HG03571 (cell line): ENCODE data around the gene NCOR1.
A peak's percentile ranks its signal among the peaks of the same experiment; 100 is the strongest.
"Not testable (repeated sequence)": the region's sequence is repeated elsewhere in the genome, so short reads cannot be mapped to it uniquely, and the experiment has no call there.

Experiments
- ATAC-seq: cut with Tn5 transposase; IDR thresholded peaks from one replicate; pipeline ENCODE4 v1.9.1; 2021; ENCODE audit not compliant: unreplicated experiment

The NCOR1 gene

DNA sequence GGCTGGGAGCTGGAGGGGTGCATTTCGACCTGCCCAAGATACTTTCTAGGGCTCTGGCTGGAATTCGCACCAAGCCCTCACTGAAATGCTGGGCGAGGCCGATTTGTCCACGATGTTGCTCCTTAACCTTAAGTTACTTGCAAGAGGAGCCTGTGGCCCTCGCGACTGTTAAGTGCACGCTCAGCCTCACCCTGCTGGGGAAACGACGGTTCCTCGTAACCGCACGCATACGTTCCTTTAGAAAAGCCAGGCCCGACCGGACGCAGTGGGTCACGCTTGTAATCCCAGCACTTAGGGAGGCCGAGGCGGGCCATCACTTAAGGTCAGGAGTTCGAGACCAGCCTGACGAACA lies 607 bp upstream of the NCOR1 start:
- no peak for ATAC-seq

DNA sequence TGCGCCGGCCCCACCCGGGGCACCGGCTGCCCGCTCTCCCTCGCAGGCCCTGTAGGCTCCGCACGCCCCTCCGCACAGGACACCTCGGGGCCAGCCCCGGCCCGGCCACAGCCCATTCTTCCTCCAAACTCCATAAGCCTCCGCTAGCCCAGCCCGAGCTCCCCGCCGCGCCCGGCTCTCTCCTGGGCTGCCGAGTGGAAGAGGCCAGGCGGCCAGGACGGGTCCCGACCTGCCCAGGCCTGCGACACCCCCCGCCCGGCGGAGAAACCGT lies 397 bp downstream of the NCOR1 start:
- ATAC-seq: peak; percentile 38

DNA sequence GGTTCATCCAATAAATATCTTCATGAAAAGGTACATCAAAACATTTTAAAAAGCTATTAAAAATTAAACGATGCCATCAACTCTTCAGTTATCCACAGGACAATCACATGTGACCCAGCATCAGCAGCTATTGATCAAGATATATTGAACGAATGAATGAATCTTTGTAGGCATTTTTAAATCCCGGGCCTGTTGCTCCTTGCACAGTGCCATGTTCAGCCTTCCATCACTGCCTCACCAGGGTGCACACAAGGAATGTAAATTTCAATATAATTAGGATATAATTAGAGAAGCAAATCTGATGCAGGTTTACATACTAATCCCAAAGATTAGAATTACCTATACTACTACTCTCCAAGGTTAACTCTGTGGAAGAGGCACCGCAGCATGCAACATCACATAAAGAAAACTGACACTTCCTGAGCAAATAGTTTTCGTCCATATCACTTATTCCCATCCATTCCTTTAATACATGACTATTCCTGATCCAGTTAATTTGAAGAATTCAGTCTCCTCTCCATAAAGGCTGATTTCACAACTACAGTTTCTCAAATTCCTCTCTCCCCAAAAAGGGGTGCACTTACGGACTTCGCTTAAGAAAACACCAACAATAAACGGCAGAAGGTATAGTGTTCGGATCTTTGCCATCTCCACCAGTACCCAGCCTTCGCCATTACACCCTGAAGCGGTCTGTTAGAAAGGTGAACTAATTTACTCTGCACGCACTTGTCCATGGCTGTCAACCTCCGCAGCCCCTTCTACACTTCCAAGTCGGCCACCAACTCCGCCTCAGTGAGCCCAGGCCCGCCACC lies 938 bp downstream of the NCOR1 start:
- ATAC-seq: no peak

DNA sequence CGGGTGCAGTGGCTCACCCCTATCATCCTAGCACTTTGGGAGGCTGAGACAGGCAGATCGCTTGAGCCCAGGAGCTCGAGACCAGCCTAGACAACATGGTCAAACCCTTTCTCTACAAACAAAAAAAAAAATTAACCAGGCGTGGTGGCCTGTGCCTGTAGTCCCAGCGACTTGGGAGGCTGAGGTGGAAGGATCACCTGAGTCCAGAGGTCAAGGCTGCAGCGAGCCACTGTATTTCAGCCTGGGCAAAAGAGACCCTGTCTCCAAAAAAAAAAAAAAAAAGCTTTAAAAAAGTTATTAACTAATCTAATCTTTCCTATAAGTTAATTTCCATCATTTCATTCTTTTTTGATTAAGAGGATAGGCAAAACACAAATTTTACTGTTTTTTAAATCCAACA lies 2.5 kb downstream of the NCOR1 start:
- ATAC-seq: no peak

DNA sequence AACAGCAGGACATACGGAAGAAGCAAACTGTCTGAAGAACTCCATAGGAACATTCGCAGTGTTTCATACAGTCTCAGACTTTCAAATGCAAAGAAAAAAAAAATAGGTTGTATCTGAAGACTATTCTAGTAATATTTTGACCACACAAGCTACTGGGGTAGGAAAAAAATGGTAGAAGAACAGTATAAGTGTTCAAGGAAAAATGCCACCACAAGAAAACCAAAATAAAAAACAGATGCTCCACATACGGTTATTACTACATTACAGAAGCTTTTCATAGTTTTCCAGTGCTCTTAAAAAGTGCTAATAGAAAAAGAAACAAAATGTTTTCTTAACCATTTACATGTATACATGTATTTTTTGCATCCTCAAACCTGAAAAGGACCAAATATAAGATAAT lies 3.7 kb downstream of the NCOR1 start:
- no peak for ATAC-seq

DNA sequence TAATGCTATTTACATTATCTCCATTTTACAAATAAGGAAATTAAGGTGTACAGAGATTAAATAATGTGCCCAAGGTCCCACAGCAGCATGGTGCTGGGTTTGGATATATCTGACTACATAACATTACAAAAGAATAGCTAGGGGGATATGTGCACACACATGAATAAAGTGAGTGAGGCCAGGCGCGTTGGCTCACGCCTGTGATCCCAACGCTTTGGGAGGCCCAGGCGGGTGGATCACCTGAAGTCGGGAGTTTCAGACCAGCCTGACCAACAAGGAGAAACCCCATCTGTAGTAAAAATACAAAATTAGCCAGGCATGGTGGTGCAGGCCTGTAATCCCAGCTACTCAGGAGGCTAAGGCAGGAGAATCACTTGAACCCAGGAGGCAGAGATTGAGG lies 10.6 kb downstream of the NCOR1 start:
- not testable (repeated sequence) for ATAC-seq

DNA sequence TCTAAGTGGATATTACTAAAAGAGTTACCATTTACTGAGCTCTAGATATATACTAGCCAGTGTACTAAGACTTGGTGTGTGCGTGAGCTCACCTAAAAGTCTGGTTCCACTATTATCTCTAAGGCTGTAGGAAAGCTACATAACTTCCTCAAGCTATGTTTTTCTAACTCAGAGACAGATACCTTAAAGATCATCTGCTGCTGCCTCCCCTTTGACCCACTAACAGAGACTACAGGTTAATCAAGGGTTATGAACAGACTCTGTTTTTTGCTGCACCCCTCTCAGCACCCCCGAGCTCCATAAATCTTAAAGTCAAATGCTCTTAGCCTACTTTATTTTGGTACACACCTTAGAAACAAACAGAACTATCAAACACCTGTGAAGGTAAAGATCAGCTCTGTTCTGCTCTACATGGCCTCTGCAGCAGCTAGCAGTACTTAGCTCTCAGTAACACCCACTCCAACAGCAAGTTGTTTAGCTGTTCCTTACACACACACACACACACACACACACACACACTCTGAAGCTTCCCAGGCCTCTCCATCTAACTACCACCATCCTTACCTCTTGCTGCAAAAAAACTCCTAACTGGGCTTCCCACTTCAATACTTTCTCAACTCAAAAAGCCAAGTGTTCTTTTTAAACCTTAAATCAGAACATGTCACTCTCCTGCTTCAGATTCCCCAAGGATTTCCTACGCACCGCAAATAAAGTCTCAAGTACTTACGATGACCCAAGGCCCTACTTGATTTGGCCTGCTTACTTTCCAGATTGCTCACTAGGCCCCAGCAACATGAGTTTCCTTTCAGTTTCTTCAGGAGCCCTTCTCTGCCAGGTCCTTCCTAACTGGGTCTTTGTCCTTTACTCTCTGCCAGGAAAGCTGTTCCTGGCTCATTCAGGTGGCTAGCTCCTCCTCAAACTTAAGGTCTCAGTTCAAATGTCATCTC lies 12.5 kb downstream of the NCOR1 start:
- ATAC-seq: not testable (repeated sequence)

DNA sequence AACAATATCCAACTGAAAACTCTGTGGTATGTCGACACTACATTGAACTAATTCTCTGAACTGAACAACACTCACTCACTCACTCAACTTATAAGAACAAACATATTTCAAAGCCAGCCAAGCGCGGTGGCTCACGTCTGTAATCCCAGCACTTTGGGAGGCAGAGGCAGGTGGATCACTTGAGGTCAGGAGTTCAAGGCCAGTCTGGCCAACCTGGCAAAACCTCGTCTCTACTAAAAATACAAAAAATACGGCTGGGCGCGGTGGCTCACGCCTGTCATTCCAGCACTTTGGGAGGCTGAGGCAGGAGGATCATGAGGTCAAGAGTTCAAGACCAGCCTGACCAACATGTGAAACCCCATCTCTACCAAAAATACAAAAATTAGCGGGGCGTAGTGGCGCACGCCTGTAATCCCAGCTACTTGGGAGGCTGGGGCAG lies 13.6 kb downstream of the NCOR1 start:
- ATAC-seq: not testable (repeated sequence)

DNA sequence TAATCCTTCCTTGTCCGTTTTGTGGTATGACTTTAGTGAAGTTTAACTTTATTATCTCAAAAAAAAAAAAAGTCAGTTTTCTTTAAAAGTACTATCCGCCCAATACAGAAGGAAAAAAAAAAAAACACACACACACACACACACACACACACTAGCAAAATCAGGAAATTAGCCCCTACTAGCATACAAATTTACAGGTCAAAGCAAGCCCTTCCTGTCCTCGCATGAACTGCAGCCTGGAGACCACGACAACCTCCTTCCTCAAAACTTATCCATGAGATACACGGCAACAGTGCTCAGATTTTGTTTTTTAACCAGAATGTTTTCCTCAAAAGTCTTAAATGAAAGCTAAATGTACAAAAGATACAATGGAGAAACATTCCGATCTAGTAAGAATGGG lies 16.2 kb downstream of the NCOR1 start:
- ATAC-seq: no peak

DNA sequence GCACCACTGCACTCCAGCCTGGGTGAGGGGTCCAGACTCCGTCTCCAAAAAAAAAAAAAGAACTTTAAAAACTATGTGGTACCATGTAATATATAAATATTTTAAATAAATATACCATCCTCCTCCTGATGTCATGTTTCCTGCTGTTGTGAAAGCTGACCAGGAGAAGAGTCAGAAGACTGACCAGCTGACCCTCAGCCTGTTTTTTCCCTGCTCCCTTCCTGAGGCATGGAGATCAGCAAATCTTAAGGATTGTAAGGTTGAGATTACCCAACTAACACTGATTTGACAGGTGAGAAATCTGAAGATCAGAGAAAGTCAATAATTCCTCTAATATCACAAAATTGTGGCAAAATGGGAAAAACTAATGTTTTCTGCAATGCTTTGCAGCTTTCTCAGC lies 18.1 kb downstream of the NCOR1 start:
- no peak for ATAC-seq

DNA sequence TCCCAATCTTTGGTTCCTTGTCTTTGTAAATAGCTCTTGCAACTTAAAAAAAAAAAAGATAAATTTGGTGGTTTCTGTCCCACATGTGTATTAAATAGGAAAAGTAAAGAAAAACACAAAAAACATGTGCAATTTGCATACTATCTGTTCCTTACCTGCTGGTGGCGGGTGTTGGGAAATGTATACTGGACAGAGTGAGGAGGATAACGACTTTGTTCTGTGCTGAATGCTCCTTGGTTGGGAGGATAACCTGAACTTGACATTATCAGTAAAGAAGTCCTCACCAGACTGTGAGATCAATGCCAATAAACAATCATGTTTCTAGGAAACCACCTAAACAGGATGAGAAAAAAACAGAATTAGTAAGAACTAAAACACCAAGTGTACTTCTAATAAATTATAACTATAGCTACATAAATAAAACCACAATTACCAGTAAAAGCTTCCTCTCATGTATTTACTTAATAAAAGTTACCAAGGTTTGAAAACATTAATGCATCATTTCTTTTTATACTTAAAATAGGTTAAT lies 21.0 kb downstream of the NCOR1 start:
- ATAC-seq: not testable (repeated sequence)

DNA sequence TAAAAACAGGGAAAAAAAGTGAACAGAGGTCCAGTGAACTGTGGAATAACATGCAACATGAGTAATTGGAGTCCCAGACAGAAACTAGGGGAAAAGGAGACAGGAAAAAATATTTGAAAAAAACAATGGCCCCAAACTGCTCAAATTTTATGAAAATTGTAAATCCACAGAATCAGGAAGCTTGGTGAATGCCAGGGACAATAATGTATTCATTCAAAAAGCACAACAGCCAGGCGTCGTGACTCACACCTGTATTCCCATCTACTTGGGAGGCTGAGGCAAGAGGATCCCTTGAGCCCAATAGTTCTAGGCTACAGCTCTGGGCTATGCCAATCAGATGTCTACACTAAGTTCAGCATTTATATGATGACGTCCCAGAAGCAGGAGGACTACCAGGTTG lies 23.7 kb downstream of the NCOR1 start:
- no peak for ATAC-seq

DNA sequence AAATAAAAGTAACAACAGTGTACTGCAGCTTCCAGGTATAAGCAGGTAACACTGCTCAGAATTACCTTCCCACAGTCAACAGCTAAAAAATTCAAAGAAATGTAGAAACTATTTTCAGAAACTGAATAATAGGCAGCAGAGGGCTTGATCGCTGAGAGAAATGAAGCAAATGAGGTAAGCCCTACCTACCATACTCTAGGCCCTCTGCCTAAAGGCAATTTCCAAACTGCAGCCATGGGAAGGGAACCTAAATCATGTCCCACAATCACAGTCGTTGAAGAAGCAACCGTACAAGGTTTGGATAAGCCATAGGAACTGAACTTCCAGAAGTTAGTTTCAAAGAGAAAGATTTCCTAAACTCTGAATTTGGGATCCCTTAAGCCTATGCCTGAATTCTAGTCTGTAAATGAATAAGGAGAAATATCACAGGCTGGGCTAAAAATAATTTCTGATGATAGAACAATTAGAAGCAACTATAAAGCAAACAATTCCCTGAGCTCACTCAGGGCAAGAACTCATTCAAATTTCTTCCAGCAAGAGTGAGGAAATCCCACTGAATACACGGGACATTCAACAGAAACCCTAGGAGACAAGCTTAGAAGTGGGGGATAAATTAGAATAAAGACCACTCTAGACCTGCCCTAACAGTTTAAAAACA lies 24.5 kb downstream of the NCOR1 start:
- no peak for ATAC-seq

DNA sequence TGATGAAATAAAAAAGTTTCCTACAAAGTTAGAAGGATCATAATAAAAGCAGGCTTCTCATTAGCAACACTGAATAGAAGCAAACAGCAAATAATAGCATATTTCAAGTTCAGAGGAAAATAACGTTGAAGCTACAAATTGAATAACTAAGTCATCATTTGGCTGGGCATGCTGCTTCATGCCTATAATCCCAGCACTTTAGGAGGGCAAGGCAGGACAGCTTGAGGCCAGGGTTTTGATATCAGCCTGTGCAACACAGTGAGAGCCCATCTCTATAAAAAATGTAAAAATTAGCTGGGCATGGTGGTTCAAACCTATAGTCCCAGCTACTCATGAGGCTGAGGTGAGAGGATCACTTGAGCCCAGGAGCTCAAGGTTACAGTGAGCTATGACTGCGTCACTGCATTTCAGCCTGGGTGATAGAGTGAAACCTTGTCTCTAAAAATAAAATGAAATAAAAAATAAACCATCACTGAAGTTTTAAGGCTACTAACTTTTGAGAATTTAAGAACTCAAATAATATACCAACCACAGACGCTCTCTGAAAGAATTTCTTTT lies 25.5 kb downstream of the NCOR1 start:
- no peak for ATAC-seq

DNA sequence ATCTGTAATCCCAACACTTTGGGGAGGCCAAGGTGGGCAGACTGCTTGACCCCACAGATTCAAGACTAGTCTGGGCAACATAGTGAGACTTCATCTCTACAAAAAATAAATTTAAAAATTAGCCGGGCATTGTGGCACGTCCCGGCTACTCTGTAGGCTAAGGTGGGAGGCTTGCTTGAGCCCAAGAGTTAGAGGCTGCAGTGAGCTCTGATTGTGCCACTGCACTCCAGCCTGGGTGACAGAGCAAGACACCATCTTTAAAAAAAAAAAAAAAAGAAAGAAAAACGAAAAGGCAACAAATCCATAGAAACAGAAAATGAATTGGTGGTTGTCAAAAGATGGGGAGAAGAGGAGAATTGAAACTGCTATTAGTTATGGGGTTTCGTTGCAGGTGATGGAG lies 27.7 kb downstream of the NCOR1 start:
- ATAC-seq: no peak

DNA sequence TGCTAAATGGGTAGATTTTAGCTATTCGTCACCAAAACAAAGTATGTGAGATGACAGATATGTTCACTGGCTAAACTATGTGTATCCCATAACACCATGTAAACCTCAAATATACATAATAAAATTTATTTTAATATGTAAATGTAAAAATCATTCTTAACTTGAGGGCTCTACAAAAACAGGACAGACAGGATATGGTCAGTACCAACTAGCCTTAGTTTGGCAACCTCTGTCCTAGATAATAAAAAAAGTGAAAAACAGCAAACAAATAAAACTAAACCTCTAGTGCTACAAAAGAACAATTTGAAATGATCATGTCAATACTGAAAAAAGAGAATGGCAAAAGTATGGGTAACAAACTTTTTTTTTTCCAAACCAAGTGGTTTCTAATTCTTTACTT lies 33.8 kb downstream of the NCOR1 start:
- ATAC-seq: no peak

DNA sequence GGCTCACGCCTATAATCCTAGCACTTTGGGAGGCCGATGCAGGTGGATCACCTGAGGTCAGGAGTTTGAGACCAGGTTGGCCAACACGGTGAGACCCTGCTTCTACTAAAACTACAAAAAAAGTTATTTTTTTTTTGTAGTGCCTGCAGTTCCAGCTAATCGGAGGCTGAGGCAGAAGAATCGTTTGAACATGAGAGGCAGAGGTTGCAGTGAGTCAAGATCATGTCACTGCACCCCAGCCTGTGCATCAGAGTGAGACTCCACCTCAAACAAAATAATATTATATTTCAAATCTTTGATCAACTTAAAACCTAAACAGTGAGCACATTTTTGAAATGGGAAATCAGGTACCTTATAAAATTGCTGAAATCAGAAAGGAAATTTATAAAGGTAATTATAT lies 36.5 kb downstream of the NCOR1 start:
- ATAC-seq: no peak

DNA sequence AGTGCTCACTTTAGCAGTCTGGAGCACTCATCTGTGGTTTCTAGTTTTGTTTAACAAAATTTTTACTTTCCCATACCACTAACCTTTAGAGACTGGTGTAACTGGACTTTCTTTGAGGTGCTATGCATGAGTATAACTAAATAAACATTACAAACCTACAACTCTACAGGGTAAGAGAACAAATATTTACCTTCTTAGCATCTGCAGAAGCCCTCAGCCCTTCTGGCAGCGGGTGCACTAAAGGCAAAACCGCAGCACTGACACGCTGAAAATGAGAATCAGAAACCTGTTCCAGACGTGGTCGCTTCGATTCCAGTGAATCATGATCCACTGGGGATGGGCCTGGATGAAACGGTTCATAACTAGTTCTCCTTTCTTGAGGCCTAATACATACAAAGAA lies 43.7 kb downstream of the NCOR1 start:
- ATAC-seq: no peak

DNA sequence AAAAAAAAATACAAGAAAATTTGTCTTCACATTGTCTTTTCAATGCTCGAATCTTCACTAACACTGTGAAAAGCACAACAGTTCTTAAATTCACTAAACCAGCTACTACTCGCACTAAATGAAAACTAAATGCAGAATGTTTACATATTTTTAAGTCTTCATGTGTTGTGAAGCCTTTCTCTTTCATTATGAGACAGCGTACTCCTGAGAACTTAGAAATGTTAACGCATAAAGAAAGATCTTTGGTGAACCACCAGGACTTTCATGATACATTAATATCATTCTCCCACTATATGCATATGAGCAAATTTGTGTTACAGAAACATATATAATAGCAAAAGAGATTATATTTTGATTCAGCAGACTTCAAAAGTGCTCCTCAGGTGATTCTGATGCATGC lies 48.6 kb downstream of the NCOR1 start:
- not testable (repeated sequence) for ATAC-seq

DNA sequence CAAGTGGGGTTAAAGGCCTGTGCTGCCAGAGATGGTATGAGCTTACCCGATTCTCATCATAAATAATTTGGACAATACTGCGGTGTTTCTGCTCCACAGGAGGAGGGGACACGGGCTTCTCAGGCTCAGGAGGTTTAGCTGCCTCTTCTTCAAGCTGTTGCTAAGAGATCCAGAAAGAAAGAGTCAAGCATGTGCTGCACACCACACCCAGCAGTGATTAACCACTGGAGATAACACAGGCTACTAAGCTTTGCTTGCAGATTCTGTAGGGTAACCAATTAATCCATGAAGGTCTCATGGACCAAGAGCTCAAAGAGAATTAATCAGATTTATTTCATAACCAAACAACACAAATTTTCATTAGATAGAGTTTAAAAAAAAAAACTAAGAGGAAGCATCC lies 56.6 kb downstream of the NCOR1 start:
- no peak for ATAC-seq

DNA sequence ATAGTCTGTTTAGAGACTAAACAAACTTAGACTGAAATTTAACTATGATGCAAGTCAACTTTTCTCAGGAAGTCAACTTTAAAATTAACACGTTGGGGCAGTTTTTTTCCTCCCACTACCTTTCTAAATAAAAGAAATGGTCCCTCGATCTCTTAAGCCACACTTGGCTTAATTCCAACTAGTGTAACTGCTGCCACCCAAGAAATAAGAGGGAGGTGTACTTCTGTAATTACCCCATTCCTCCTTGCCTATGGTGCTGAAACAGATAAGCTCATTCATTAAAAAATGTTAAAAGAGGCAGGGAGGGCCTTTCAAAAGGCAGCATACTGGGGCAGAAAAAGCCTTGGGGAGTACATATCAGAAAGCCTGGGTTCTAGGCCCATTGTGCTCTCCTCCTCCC lies 59.8 kb downstream of the NCOR1 start:
- ATAC-seq: no peak
